ENCODE measurements around the gene C2orf72. TPM values are rescaled to one million over a fixed set of nuclear protein-coding genes. Genes with fewer than 3 reads are reported as not detected.
"Not testable (repeated sequence)": the region's sequence is repeated elsewhere in the genome, so short reads cannot be mapped to it uniquely, and the experiment has no call there.

Gene C2orf72
- total RNA-seq, 1 donor from 2014 or later = 0.42 TPM

DNA sequence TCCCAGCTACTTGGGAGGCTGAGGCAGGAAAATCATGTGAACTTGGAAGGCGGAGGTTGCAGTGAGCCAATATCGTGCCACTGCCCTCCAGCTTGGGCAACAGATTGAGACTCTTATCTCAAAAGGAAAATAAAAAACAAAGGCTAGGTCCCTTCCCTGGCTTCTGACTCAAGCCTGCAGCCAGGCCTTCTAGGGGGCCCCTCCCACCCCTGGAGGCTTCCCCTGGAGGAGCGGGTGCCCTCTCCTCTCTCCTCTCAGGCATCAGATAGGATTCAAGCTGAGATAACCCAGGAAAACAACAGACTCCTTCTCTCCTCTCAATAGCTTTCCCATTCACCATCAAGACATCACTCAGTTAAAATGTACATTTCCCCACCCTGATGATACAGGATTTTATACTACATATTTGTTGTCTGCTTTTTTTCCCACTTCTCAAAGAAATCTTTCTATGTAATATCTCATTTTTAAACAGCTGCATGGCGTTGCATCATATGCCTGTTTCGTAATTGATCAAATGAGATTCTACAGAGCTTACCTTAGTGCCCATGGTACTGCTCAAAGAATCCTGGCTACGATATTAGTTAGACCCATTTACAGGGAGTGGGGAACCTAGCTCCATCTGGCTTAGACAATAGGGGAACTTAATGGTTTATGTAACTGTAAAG lies 20.6 kb upstream of the C2orf72 start:
- no peak overlapping the region for H3K27ac Mint-ChIP-seq (ENCODE audit: unreplicated experiment)
- TF ChIP-seq CTCF (IDR thresholded peaks at IDR 0.05; ENCODE audit: partially characterized antibody, unreplicated experiment) = no peak
- H3K27me3 Mint-ChIP-seq (ENCODE audit: unreplicated experiment) = no peaks in the 10 kb centered on the region
- H3K4me1 Mint-ChIP-seq (ENCODE audit: low read depth, unreplicated experiment) = no peaks in the 10 kb centered on the region
- H3K4me3 Mint-ChIP-seq (ENCODE audit: unreplicated experiment) = no peak overlapping the region
- no peaks in the 10 kb centered on the region for H3K36me3 Mint-ChIP-seq (ENCODE audit: unreplicated experiment)
- DNase-seq = no peak
- peaks cover 3% of the 10 kb centered on the region for H3K9me3 Mint-ChIP-seq (ENCODE audit: unreplicated experiment)

- DNase-seq = no peak
- H3K27me3 Mint-ChIP-seq (ENCODE audit: unreplicated experiment) = no peaks in the 10 kb centered on the region
- no peaks in the 10 kb centered on the region for H3K36me3 Mint-ChIP-seq (ENCODE audit: unreplicated experiment)
- H3K9me3 Mint-ChIP-seq (ENCODE audit: unreplicated experiment) = peaks cover 3% of the 10 kb centered on the region
- H3K4me3 Mint-ChIP-seq (ENCODE audit: unreplicated experiment) = no peak overlapping the region
- TF ChIP-seq CTCF (IDR thresholded peaks at IDR 0.05; ENCODE audit: partially characterized antibody, unreplicated experiment) = no peak
- H3K4me1 Mint-ChIP-seq (ENCODE audit: low read depth, unreplicated experiment) = no peaks in the 10 kb centered on the region
- H3K27ac Mint-ChIP-seq (ENCODE audit: unreplicated experiment) = no peak overlapping the region
Measured at GRCh38 chr2:231017231-231017598, 20.1 kb upstream of the C2orf72 start.

DNA sequence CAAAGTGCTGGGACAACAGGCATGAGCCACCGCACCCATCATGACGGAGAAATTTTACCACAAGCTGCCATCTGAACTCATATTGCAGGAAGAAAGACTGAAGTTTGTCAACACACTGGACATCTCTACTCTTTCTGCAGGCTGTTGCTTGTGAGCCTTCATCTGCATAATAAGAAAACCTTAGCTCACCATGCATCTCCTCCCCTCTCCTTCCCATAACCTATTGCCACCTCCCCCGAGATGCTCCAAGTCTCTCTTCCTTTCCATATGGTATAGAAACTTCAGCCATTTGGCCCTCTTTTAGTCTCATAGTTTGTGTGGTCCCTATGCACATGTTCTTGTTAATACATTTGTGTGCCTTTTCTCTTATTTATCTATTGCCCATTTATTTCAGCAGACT lies 19.1 kb upstream of the C2orf72 start:
- Mint-ChIP-seq H3K27ac (ENCODE audit: unreplicated experiment) (no peak overlapping the region), H3K36me3 (ENCODE audit: unreplicated experiment) (no peaks in the 10 kb centered on the region), H3K27me3 (ENCODE audit: unreplicated experiment) (no peaks in the 10 kb centered on the region), H3K4me1 (ENCODE audit: low read depth, unreplicated experiment) (no peaks in the 10 kb centered on the region), H3K4me3 (ENCODE audit: unreplicated experiment) (no peak overlapping the region), H3K9me3 (ENCODE audit: unreplicated experiment) (peaks cover 2% of the 10 kb centered on the region)
- no peak for TF ChIP-seq CTCF (IDR thresholded peaks at IDR 0.05; ENCODE audit: partially characterized antibody, unreplicated experiment)
- no peak for DNase-seq

- not testable (repeated sequence) for H3K4me1 Mint-ChIP-seq (ENCODE audit: low read depth, unreplicated experiment); H3K9me3 Mint-ChIP-seq (ENCODE audit: unreplicated experiment); H3K27me3 Mint-ChIP-seq (ENCODE audit: unreplicated experiment); DNase-seq; H3K27ac Mint-ChIP-seq (ENCODE audit: unreplicated experiment); H3K36me3 Mint-ChIP-seq (ENCODE audit: unreplicated experiment); H3K4me3 Mint-ChIP-seq (ENCODE audit: unreplicated experiment)
Measured at GRCh38 chr2:231025059-231025458, 12.3 kb upstream of the C2orf72 start.

GRCh38 chr2:231028889-231029288 lies 8.4 kb upstream of the C2orf72 start:
- DNase-seq = no peak
- Mint-ChIP-seq H3K4me3 (ENCODE audit: unreplicated experiment) (no peak overlapping the region), H3K36me3 (ENCODE audit: unreplicated experiment) (no peaks in the 10 kb centered on the region), H3K27ac (ENCODE audit: unreplicated experiment) (no peak overlapping the region), H3K4me1 (ENCODE audit: low read depth, unreplicated experiment) (no peaks in the 10 kb centered on the region), H3K9me3 (ENCODE audit: unreplicated experiment) (no peaks in the 10 kb centered on the region), H3K27me3 (ENCODE audit: unreplicated experiment) (no peaks in the 10 kb centered on the region)
- TF ChIP-seq CTCF (IDR thresholded peaks at IDR 0.05; ENCODE audit: partially characterized antibody, unreplicated experiment) = no peak

Data from glutamatergic neuron (in vitro differentiated cells).